ENCODE data around the gene MYO6. TPM values are rescaled to one million over a fixed set of nuclear protein-coding genes. Genes with fewer than 3 reads are reported as not detected.
"Not testable (repeated sequence)": the region's sequence is repeated elsewhere in the genome, so short reads cannot be mapped to it uniquely, and the experiment has no call there.

The MYO6 gene
- total and polyA plus RNA-seq, 12 donors = 11.1 to 27.1 (median 16.2) TPM

DNA sequence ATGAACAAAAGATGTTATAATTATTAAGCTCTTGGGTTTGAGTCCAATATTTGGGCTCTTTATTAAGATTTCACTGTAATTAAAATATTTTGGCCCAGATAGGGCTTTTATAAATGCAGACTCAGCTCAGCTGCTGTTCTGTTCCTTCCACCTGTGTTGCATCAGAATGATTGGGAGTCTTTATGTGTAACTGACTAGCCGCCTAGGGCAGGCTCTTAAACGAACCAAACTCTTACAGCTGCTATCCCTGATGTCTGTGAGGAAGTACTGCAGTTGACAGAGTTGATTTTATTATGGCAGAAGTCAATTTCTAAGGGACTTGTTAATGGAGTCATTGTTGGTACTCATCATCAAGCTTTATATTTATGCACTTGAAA, 144.7 kb downstream of the MYO6 start:
- Histone ChIP-seq H3K4me1 (replicated peaks in 1 of 2) (peaks cover 0 to 5% of the 10 kb centered on the region in 2 donors), H3K27ac (no peak overlapping the region), H3K4me3 (no peak overlapping the region), H3K27me3 (no peaks in the 10 kb centered on the region), H3K9me3 (replicated peaks in 1 of 3) (no peaks in the 10 kb centered on the region), H3K36me3 (replicated peaks in 1 of 2) (no peaks in the 10 kb centered on the region)
- intact Hi-C loops (cut with DNase I) = no loop called here
- WGBS, 4 donors = 72 to 89% (median 83%) methylated on average over 2 of the region's 2 CpGs
- TF ChIP-seq, protein P1, sequence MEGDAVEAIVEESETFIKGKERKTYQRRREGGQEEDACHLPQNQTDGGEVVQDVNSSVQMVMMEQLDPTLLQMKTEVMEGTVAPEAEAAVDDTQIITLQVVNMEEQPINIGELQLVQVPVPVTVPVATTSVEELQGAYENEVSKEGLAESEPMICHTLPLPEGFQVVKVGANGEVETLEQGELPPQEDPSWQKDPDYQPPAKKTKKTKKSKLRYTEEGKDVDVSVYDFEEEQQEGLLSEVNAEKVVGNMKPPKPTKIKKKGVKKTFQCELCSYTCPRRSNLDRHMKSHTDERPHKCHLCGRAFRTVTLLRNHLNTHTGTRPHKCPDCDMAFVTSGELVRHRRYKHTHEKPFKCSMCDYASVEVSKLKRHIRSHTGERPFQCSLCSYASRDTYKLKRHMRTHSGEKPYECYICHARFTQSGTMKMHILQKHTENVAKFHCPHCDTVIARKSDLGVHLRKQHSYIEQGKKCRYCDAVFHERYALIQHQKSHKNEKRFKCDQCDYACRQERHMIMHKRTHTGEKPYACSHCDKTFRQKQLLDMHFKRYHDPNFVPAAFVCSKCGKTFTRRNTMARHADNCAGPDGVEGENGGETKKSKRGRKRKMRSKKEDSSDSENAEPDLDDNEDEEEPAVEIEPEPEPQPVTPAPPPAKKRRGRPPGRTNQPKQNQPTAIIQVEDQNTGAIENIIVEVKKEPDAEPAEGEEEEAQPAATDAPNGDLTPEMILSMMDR (IDR thresholded peaks at IDR 0.05) = no peak
- no peak for TF ChIP-seq POLR2A (IDR thresholded peaks at IDR 0.05)
- DNase-seq = no peak

DNA sequence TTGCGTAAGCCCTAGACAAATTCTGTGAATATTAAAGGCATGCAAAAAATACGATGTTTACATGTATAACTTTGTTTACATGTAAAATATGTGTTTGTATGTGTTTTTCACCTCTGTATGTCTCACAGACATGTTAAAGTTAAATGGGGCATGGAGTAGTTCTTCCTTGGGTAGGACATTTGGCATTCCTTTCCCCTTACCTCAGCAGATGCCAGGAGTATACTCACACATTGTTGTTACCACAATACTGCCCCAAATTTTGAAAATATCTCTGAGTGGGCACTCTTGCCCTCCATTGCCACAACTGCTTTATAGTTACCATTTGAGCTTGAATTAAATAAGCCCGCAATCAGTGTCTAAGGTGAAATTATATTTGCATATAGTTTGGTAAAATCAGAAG, 147.5 kb downstream of the MYO6 start:
- Histone ChIP-seq H3K9me3 (replicated peaks in 1 of 3) (no peaks in the 10 kb centered on the region), H3K4me3 (no peak overlapping the region), H3K4me1 (replicated peaks in 1 of 2) (peaks cover 0 to 5% of the 10 kb centered on the region in 2 donors), H3K27me3 (no peaks in the 10 kb centered on the region), H3K36me3 (replicated peaks in 1 of 2) (no peaks in the 10 kb centered on the region), H3K27ac (no peak overlapping the region)
- intact Hi-C loops (cut with DNase I) = no loop called here
- no peak for TF ChIP-seq POLR2A (IDR thresholded peaks at IDR 0.05)
- TF ChIP-seq, protein P1 (IDR thresholded peaks at IDR 0.05) = no peak
- no peak for DNase-seq
- WGBS, 4 donors = 61 to 96% (median 65%) methylated on average over 3 of the region's 3 CpGs

DNA sequence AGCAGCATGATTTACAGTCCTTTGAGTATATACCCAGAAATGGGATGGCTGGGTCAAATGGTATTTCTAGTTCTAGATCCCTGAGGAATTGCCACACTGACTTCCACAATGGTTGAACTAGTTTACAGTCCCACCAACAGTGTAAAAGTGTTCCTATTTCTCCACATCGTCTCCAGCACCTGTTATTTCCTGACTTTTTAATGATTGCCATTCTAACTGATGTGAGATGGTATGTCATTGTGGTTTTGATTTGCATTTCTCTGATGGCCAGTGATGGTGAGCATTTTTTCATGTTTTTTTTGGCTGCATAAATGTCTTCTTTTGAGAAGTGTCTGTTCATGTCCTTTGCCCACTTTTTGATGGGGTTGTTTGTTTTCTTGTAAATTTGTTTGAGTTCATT, 151.2 kb downstream of the MYO6 start:
- 82 to 93% (median 89%) methylated on average over 1 of the region's 1 CpG for WGBS, 4 donors
- H3K36me3 ChIP-seq (replicated peaks in 1 of 2); H3K9me3 ChIP-seq (replicated peaks in 1 of 3); DNase-seq; H3K4me3 ChIP-seq; H3K4me1 ChIP-seq (replicated peaks in 1 of 2); H3K27ac ChIP-seq; intact Hi-C loops (cut with DNase I); H3K27me3 ChIP-seq: not testable (repeated sequence)

DNA sequence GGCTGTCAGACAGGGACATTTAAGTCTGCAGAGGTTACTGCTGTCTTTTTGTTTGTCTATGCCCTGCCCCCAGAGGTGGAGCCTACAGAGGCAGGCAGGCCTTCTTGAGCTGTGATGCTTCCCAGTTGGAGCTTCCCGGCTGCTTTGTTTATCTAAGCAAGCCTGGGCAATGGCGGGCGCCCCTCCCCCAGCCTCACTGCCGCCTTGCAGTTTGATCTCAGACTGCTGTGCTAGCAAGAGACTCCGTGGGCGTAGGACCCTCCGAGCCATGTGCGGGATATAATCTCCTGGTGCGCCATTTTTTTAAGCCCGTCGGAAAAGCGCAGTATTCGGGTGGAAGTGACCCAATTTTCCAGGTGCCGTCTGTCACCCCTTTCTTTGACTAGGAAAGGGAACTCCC, 156.1 kb downstream of the MYO6 start:
- H3K36me3 ChIP-seq (replicated peaks in 1 of 2); H3K4me1 ChIP-seq (replicated peaks in 1 of 2); H3K9me3 ChIP-seq (replicated peaks in 1 of 3); DNase-seq; intact Hi-C loops (cut with DNase I); H3K4me3 ChIP-seq; H3K27ac ChIP-seq; H3K27me3 ChIP-seq: not testable (repeated sequence)
- WGBS, 4 donors = 95 to 99% (median 96%) methylated on average over 10 to 14 of the region's 14 CpGs

DNA sequence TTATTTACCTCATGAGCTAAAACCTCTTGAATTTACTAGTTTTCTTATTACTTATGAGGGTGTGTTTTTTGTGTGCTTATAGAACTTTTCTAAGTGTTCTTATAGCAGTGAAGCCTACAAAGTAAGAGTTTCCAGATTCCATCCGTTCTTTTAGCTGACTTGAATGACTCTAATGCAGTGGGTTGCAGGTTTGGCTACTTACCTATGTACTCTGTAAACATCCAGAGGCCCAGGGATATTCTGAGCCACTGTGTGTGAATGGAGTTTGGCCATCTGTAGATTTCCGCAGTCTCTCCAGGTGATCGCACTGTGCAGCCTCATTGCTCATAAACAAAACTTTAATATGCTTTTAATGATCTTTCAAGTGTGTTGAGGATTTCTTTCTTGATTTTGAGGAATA, 157.8 kb downstream of the MYO6 start:
- WGBS, 4 donors = 92 to 95% (median 93%) methylated on average over 3 of the region's 3 CpGs
- TF ChIP-seq, protein P1 (IDR thresholded peaks at IDR 0.05) = no peak
- TF ChIP-seq POLR2A (IDR thresholded peaks at IDR 0.05) = no peak
- Histone ChIP-seq H3K4me1 (replicated peaks in 1 of 2) (no peaks in the 10 kb centered on the region), H3K36me3 (replicated peaks in 1 of 2) (no peaks in the 10 kb centered on the region), H3K27me3 (no peaks in the 10 kb centered on the region), H3K27ac (no peak overlapping the region), H3K9me3 (replicated peaks in 1 of 3) (no peaks in the 10 kb centered on the region), H3K4me3 (no peak overlapping the region)
- intact Hi-C loops (cut with DNase I) = no loop called here
- DNase-seq = no peak

All from adrenal gland (tissue), 12 donors.